GM21390 (cell line): ENCODE results near the gene DPP3.
A peak's percentile ranks its signal among the peaks of the same experiment; 100 is the strongest.

Experiments used
- ATAC-seq: cut with Tn5 transposase; IDR thresholded peaks from one replicate; pipeline ENCODE4 v1.9.1; 2021; ENCODE audit not compliant: unreplicated experiment

The DPP3 gene

GRCh38 chr11:66478729-66479393 is 1.4 kb upstream of the DPP3 start:
- no peak for ATAC-seq

- no peak for ATAC-seq
Observed at GRCh38 chr11:66479394-66480116, 679 bp upstream of the DPP3 start.

GRCh38 chr11:66484806-66485380 is 4.7 kb downstream of the DPP3 start:
- no peak for ATAC-seq

- no peak for ATAC-seq
Observed at GRCh38 chr11:66488957-66489356, 8.7 kb downstream of the DPP3 start.

GRCh38 chr11:66489636-66490035 is 9.4 kb downstream of the DPP3 start:
- ATAC-seq: no peak

GRCh38 chr11:66491315-66491935 is 11.2 kb downstream of the DPP3 start:
- no peak for ATAC-seq

GRCh38 chr11:66492161-66492865 is 12.1 kb downstream of the DPP3 start:
- no peak for ATAC-seq

GRCh38 chr11:66493130-66493529 is 12.9 kb downstream of the DPP3 start:
- ATAC-seq: no peak

GRCh38 chr11:66494458-66494857 is 14.2 kb downstream of the DPP3 start:
- ATAC-seq: no peak

- no peak for ATAC-seq
Observed at GRCh38 chr11:66494935-66495334, 14.7 kb downstream of the DPP3 start.

GRCh38 chr11:66495401-66495854 is 15.2 kb downstream of the DPP3 start:
- no peak for ATAC-seq

- ATAC-seq: no peak
Observed at GRCh38 chr11:66497206-66497605, 17.0 kb downstream of the DPP3 start.

- ATAC-seq: no peak
Observed at GRCh38 chr11:66498506-66498905, 18.3 kb downstream of the DPP3 start.

- ATAC-seq: no peak
Observed at GRCh38 chr11:66505276-66505816, 25.1 kb downstream of the DPP3 start.

GRCh38 chr11:66509131-66509561 is 28.9 kb downstream of the DPP3 start:
- no peak for ATAC-seq

- ATAC-seq: peak; percentile 86
Observed at GRCh38 chr11:66510271-66510989, 30.2 kb downstream of the DPP3 start, which contains the start of gene BBS1. BBS1 (plus strand) TSS chr11:66510635; CDS start chr11:66510660, 25 bp downstream.

- ATAC-seq: no peak
Observed at GRCh38 chr11:66510990-66511339, 30.7 kb downstream of the DPP3 start.

GRCh38 chr11:66523611-66524010 is 43.4 kb downstream of the DPP3 start:
- ATAC-seq: no peak

- no peak for ATAC-seq
Observed at GRCh38 chr11:66524304-66525040, 44.2 kb downstream of the DPP3 start.
